Adipose tissue (tissue), 3 donors: ENCODE results near the gene SLC35D1. TPM values are rescaled to one million over a fixed set of nuclear protein-coding genes. Genes with fewer than 3 reads are reported as not detected.

ENCODE experiments used
- H3K27ac ChIP-seq: one replicate; pipeline ENCODE4 v1.5.1; 2013; ENCODE audit warnings: low read depth, low read length
- WGBS, 3 donors: extraction: QIAGEN DNeasy Blood & Tissue Kit; methylation state at CpG; one replicate each; pipeline ENCODE4 v1.1.7; 2013; 5-methylcytosine and 5-hydroxymethylcytosine counted together
- polyA plus RNA-seq, 3 donors: library from polyadenylated mRNA; stranded (reverse); fragments of 200-250 nt; gene quantifications; one replicate each; pipeline ENCODE4 v1.2.3, GENCODE V29; 2013
- donor health status: healthy with polysubstance abuse.
- donor health status: Bipolar disorder and iron deficiency.
- donor health status: healthy.

SLC35D1 gene
- polyA plus RNA-seq, 3 donors: 2.4 to 3.5 (median 2.7) TPM

DNA sequence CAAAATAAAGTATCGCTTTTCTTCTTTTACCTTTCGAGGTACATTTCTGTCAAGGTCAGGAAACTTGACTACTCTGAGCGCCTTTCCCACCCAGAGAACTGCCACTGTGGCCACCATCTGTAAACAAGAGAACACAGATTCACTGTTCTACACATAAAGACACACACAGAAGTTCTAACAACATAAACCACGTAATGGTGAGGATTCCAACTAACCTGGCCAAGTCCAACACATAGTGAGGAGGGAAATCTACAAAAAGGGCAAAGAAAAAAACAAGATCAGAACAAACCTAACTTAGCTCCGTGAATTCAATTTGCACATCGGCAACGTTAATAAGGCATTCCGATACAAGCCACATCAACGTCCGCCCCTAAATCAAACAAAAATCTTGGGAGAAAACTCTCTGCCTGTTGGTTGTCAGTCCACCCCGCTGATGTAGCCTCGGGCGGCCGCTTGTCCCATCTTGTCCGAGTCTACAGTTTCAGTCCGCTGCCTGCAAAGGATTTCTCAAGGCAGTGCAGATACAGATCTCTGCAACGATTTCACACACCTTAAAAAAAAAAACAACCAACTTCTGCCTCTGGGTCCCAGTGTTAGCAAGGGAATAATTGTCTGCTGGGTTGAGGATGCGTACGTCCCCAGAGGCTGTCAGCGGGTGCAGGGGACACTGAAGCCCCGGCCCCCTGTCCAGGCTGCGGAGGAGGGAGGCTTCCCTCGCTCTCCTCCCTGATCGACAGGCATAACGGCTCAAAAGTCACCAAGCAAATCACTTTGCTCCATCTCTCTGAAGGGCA, 1.0 kb downstream of the SLC35D1 start:
- H3K27ac ChIP-seq: peak overlapping the region; percentile 14
- WGBS, 3 donors: 2 to 4% (median 4%) methylated on average over 25 of the region's 25 CpGs

GRCh38 chr1:67051196-67051595, 2.8 kb downstream of the SLC35D1 start:
- WGBS, 3 donors: 40 to 72% (median 66%) methylated on average over 4 of the region's 4 CpGs
- H3K27ac ChIP-seq: no peak overlapping the region

- H3K27ac ChIP-seq: no peak overlapping the region
- 92 to 95% (median 95%) methylated on average over 4 of the region's 4 CpGs for WGBS, 3 donors
These were observed 9.2 kb downstream of the SLC35D1 start for GRCh38 chr1:67044631-67045270.

DNA sequence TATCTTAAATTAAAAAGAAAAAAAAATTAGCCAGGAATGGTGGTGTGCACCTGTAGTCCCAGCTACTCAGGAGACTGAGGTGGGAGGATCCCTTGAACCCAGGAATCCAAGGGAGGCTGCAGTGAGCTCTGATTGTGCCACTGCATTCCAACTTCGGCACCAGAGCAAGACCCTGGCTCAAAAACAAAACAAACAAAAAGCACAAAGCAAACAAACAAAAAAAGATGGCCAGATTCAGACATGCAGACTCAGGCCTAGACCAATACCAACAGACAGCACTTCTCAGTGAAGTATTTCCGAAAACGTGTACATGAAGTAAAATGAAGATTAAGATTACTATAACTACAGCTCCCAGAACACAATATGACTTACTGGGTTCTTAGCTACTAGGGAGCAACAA, 10.6 kb downstream of the SLC35D1 start:
- 42 to 95% (median 90%) methylated on average over 3 of the region's 3 CpGs for WGBS, 3 donors
- no peak overlapping the region for H3K27ac ChIP-seq

DNA sequence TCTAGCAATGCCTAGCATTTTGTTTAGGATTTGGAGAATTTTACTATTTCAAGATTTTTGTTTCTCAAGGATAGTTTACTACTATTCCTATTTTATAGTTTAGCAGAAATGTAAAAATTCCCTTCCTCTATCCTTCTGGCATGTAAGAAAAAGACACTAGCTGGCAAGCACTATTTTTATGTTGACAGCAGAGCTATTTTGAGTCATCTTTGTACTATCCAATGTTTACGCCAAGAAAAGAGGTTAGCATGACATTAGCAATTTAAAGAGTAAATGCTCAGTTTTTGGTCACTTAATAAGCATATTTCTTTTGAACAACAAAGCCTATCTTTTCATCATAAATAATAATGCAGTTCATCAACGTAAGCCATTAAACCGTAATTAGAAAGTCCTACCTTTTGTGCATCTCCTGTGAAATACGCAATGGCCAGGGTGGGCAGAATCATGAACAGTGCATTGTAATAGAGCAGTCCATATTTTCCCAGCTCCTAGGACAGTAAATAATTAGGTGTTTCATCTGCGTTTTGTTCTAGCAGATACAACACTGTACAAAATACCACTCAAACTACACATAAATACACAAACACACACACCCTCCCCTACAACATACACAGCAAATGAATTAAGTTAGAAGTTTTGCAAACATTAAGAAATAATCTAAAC, 12.0 kb downstream of the SLC35D1 start:
- no peak overlapping the region for H3K27ac ChIP-seq
- 84 to 93% (median 91%) methylated on average over 5 of the region's 5 CpGs for WGBS, 3 donors

- 95 to 100% (median 98%) methylated on average over 1 of the region's 1 CpG for WGBS, 3 donors
- H3K27ac ChIP-seq: no peak overlapping the region
These were observed 13.5 kb downstream of the SLC35D1 start for GRCh38 chr1:67040405-67040804.

DNA sequence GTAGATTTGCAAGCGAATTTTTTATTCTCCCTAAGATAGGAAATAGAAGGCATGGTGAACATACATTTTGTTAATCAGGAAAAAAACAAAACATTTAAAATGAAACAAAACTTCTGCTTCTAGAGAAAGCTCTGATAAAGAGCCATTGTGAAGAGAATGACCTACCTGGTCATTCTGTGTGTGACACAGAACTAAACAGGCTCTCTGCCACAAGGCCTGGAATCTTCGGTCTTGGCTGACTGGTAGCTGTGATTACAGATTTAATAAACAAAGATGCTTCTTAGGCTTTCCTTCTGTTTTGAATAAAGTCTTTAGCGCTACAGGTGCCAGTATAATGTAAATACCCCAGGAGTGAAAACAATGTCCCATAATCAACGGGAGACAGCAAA, 22.1 kb downstream of the SLC35D1 start:
- H3K27ac ChIP-seq: no peak overlapping the region
- 82 to 95% (median 93%) methylated on average over 4 of the region's 4 CpGs for WGBS, 3 donors

DNA sequence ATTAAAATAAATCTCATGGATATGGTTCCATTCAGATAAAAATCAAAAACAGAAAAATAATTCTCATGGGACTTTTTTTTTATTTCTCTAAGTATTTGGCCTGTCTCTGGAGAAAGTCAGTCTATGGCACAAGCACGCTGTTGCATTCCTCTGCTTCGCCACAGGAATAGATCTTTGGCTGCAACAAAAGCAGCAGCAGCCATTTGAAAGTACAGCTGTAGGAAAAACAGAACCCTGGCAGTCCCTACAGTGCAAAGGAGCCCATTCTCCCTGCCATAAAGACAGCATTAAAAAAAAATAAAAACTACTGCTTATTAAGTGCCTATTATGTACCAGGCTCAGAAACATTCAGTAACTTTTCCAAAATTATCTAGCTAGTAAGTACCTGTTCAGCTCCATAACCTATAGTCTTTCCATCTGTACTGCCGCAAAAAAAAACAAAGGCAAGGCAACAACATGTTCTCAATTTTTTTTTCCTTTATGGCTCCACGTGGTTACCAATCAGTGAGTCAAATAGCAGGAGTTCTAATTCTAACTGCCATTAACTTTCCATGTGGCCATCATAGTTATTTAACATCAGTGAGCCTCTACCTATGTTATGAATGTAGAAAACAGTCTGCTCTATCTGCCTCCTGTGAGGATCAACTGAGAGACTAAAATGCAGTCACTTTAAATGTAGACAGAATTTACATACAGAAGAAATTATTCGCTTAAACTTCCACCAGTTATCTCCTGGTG, 22.7 kb downstream of the SLC35D1 start:
- WGBS, 3 donors: 72 to 85% (median 85%) methylated on average over 5 of the region's 5 CpGs
- no peak overlapping the region for H3K27ac ChIP-seq

GRCh38 chr1:67029472-67029871, 24.5 kb downstream of the SLC35D1 start:
- WGBS, 3 donors: 85 to 93% (median 89%) methylated on average over 1 of the region's 1 CpG
- no peak overlapping the region for H3K27ac ChIP-seq

DNA sequence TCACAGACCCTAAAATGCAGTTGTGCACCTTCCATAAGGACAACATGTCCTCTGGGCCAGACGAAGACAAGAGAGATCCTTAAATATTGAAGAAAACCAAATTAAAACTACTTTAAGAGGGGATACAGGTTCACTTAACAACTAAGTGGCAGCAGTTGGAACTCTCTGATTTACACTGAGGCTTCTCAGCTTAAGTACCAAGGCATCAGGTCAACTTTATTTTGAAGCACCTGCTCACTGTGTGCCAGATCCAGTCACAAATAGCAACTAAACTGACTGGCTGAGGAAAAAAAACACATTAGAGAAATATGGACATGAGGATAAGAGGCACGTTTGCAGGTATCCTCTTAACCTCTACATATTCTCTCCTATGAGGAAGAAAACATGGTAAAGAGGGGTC, 33.2 kb downstream of the SLC35D1 start:
- no peak overlapping the region for H3K27ac ChIP-seq
- 29 to 41% (median 41%) methylated on average over 2 of the region's 2 CpGs for WGBS, 3 donors

DNA sequence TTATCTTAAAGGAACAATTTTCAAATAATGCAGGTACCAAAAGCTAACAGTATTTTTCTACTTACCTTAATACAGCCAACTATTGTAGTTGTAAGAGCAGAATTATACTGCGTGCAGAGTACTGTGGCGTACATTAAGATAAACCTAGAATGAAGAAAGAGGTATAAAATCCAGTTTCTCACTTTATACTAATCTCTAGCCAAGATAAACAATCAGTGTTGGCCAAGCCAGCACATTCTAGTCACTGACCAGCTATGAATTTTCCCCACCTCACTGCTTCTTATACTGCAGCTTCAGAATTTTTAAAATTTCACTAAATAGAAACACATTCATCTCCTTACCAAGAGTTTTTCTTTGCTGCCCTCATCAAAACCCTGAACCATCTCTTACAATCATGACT, 33.6 kb downstream of the SLC35D1 start:
- WGBS, 3 donors: 28 to 85% (median 70%) methylated on average over 2 of the region's 2 CpGs
- no peak overlapping the region for H3K27ac ChIP-seq

GRCh38 chr1:67019600-67020136, 34.3 kb downstream of the SLC35D1 start:
- WGBS, 3 donors: 25 to 38% (median 32%) methylated on average over 1 of the region's 1 CpG
- no peak overlapping the region for H3K27ac ChIP-seq

DNA sequence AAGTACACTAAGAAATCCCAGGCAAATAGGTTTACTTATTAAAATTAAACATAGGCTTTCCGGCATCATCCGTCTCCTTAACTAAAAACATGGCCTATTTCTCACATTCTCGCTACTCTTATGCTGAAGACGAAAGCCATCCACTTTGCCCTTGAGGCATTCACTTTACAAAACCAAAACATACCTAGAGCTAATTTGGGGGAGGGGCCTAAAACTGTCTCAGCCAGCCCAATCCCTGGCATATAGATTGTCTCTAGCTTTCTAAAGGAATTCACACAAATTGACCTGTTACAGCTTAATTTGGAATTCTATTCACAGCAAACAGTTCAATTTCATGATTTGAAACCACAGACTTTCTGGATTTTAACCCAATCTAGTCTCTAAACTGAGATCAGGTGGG, 34.8 kb downstream of the SLC35D1 start:
- H3K27ac ChIP-seq: no peak overlapping the region
- WGBS, 3 donors: 86 to 99% (median 94%) methylated on average over 4 of the region's 4 CpGs

GRCh38 chr1:67018574-67018973, 35.4 kb downstream of the SLC35D1 start:
- H3K27ac ChIP-seq: no peak overlapping the region
- WGBS, 3 donors: 91 to 96% (median 95%) methylated on average over 2 of the region's 2 CpGs

- H3K27ac ChIP-seq: no peak overlapping the region
- 58 to 72% (median 62%) methylated on average over 2 of the region's 2 CpGs for WGBS, 3 donors
These were observed 40.4 kb downstream of the SLC35D1 start for GRCh38 chr1:67013573-67013972.

DNA sequence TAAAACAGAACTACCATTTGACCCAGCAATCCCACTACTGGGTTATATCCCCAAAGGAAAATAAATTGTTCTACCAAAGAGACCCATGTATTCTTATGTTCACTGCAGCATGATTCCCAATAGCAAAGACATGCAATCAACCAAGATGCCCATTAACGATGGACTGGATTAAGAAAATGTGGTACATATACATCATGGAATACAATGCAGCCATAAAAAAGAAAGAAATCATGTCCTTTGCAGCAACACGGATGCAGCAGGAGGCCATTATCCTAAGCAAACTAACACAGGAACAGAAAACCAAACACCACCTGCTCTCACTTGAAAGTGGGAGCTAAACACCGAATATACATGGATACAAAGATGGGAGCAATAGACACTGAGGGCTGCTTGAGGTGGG, 44.2 kb downstream of the SLC35D1 start:
- WGBS, 3 donors: 94 to 97% (median 96%) methylated on average over 3 of the region's 3 CpGs
- no peak overlapping the region for H3K27ac ChIP-seq

DNA sequence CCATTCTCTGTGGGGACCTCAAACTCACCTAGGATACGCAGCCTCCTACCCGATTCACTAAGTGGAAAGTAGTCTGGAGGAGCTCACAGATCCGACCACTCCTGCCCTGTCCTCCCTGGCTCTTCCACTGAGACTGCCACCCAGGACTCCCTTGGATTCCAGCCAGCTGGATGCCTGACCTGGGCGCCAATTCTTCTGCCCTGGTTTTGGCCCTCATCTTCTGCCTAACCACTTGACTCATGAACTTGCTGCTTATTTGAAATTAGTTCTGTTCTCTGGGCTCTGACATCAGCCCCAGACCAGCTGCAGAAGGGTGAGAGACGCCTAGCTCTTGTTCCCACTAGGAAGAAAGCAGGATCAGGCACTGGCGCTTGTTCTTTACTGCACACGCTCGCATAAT, 48.9 kb downstream of the SLC35D1 start:
- WGBS, 3 donors: 84 to 85% (median 85%) methylated on average over 8 of the region's 8 CpGs
- no peak overlapping the region for H3K27ac ChIP-seq

DNA sequence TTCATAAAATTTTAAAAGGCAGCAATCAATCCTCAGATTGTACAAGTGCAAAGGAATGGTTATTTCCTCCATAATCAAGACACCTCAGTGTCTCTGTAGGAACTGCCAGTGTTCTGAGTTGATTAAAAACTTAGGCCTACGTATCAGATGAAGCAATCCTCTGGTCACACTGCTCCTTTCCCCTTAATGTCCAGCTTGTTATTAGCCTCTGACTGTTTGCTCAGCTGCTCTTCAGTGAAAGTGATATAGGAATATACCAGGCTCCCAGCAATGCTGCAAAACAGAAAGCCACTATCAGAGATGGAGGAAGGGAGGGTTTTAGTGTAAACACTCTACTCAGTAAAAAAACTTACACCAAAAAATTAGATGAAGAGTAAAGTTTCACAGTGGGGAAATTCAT, 49.8 kb downstream of the SLC35D1 start:
- WGBS, 3 donors: 33 to 76% (median 69%) methylated on average over 1 of the region's 1 CpG
- H3K27ac ChIP-seq: no peak overlapping the region
